ENCODE results near the gene ZNF526. TPM values are rescaled to one million over a fixed set of nuclear protein-coding genes. Genes with fewer than 3 reads are reported as not detected.

ZNF526 gene
- total and polyA plus RNA-seq, 4 donors: 1.7 to 8.8 (median 3.8) TPM

DNA sequence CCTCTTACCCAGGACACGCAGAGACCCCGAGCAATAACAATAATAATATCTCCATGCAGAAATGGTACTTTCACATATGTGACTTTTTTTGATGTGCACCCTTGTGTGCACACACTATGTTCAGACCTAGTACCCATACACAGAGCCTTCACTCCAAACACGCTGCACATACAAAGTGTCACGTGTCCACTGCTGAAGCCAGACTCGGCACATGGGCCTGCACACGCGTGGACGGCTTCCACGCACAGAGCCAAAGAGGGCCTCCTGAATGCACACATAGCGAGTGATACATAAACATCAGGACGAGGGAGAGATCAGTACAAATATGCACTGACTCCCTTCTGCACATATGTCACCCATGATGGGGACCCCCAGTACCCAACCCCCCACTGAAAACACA lies 45.9 kb upstream of the ZNF526 start:
- Histone ChIP-seq H3K27me3 (ENCODE audit: control insufficient read depth in 4 of 4, insufficient read depth in 4 of 4, low read length in 3 of 4) (peaks cover 0 to 12% (median 5%) of the 10 kb centered on the region in 4 donors), H3K27ac (ENCODE audit: low read depth in 1 of 2, low read length in 2 of 2) (no peak overlapping the region), H3K9ac (ENCODE audit: low read depth in 1 of 2, low read length in 2 of 2) (no peak overlapping the region), H3K4me1 (ENCODE audit: control insufficient read depth in 4 of 4, insufficient read depth in 4 of 4, low read length in 3 of 4) (peaks cover 2 to 8% (median 5%) of the 10 kb centered on the region in 4 donors), H3K4me3 (ENCODE audit: low read depth in 1 of 3, low read length in 3 of 3) (no peak overlapping the region), H3K9me3 (ENCODE audit: control insufficient read depth in 4 of 4, low read length in 3 of 4) (no peaks in the 10 kb centered on the region), H3K36me3 (ENCODE audit: control insufficient read depth in 4 of 4, insufficient read depth in 3 of 4, low read depth in 1 of 4, low read length in 3 of 4) (no peaks in the 10 kb centered on the region)
- 89% methylated on average over 11 of the region's 11 CpGs for WGBS
- no peak for TF ChIP-seq YY1 (IDR thresholded peaks at IDR 0.05)
- TF ChIP-seq, protein P1, sequence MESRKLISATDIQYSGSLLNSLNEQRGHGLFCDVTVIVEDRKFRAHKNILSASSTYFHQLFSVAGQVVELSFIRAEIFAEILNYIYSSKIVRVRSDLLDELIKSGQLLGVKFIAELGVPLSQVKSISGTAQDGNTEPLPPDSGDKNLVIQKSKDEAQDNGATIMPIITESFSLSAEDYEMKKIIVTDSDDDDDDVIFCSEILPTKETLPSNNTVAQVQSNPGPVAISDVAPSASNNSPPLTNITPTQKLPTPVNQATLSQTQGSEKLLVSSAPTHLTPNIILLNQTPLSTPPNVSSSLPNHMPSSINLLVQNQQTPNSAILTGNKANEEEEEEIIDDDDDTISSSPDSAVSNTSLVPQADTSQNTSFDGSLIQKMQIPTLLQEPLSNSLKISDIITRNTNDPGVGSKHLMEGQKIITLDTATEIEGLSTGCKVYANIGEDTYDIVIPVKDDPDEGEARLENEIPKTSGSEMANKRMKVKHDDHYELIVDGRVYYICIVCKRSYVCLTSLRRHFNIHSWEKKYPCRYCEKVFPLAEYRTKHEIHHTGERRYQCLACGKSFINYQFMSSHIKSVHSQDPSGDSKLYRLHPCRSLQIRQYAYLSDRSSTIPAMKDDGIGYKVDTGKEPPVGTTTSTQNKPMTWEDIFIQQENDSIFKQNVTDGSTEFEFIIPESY (IDR thresholded peaks at IDR 0.05): no peak
- no peak for TF ChIP-seq SP1 (IDR thresholded peaks at IDR 0.05)
- no peak for TF ChIP-seq EGR1 (IDR thresholded peaks at IDR 0.05; ENCODE audit: low read depth in 2 of 2)
- TF ChIP-seq FOXA1 (IDR thresholded peaks at IDR 0.05): no peak
- no peak for TF ChIP-seq NR2F2 (IDR thresholded peaks at IDR 0.05)
- DNase-seq (ENCODE audit: low spot score): no peak

DNA sequence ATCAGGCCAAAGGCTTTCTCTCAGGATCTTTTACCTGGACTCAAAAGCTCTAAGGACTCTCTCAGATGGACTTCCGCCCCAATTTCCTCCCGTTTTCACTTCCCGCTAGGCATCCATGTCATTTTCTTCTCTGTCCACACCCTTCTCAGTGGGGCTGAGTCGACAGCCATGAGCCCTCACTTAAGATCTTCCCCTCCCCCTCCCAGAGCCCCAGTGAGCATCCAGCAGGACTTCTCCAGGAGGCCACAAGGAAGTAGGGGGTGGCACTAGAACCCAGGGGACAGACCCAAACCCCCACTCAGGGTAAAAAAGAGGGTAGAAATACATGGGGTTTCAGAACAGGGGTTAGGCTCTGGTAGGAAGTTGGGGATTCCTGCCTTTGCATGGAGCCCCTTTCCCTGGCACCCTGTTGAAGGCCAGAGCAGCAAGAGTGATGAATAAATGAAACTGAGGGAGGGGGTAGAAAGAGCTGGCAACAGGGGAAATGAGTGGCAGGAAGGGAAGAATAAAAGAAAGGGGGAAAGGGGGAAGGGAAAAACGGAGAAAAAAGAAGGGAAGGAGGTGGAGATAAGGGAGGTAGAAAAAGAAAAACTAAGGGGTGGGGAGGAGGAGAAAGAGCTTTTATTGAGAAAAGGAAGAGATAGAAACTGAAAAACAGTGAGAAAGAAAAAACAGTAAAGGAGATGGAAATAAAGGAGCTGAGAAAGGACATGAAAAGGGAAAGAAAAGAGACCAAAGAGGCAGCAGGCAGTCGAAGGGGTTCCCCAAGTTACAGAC lies 45.0 kb upstream of the ZNF526 start:
- H3K9me3 ChIP-seq (ENCODE audit: control insufficient read depth in 4 of 4, low read length in 3 of 4): no peaks in the 10 kb centered on the region
- no peak overlapping the region for H3K4me3 ChIP-seq (ENCODE audit: low read depth in 1 of 3, low read length in 3 of 3)
- TF ChIP-seq, protein P2, sequence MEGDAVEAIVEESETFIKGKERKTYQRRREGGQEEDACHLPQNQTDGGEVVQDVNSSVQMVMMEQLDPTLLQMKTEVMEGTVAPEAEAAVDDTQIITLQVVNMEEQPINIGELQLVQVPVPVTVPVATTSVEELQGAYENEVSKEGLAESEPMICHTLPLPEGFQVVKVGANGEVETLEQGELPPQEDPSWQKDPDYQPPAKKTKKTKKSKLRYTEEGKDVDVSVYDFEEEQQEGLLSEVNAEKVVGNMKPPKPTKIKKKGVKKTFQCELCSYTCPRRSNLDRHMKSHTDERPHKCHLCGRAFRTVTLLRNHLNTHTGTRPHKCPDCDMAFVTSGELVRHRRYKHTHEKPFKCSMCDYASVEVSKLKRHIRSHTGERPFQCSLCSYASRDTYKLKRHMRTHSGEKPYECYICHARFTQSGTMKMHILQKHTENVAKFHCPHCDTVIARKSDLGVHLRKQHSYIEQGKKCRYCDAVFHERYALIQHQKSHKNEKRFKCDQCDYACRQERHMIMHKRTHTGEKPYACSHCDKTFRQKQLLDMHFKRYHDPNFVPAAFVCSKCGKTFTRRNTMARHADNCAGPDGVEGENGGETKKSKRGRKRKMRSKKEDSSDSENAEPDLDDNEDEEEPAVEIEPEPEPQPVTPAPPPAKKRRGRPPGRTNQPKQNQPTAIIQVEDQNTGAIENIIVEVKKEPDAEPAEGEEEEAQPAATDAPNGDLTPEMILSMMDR (IDR thresholded peaks at IDR 0.05; ENCODE audit: low read depth, low read length, missing input control): no peak
- TF ChIP-seq, protein P1 (IDR thresholded peaks at IDR 0.05): no peak
- TF ChIP-seq, protein P3, sequence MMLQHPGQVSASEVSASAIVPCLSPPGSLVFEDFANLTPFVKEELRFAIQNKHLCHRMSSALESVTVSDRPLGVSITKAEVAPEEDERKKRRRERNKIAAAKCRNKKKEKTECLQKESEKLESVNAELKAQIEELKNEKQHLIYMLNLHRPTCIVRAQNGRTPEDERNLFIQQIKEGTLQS (IDR thresholded peaks at IDR 0.05): no peak
- no peak for TF ChIP-seq NR2F2 (IDR thresholded peaks at IDR 0.05)
- no peak for TF ChIP-seq SP1 (IDR thresholded peaks at IDR 0.05)
- TF ChIP-seq HNF4G (IDR thresholded peaks at IDR 0.05): no peak
- no peak for TF ChIP-seq TAF1 (conservative IDR thresholded peaks at IDR 0.05)
- H3K36me3 ChIP-seq (ENCODE audit: control insufficient read depth in 4 of 4, insufficient read depth in 3 of 4, low read depth in 1 of 4, low read length in 3 of 4): no peaks in the 10 kb centered on the region
- no peak overlapping the region for H3K27ac ChIP-seq (ENCODE audit: low read depth in 1 of 2, low read length in 2 of 2)
- no peak for DNase-seq (ENCODE audit: low spot score)
- no peak overlapping the region for H3K9ac ChIP-seq (ENCODE audit: low read depth in 1 of 2, low read length in 2 of 2)
- H3K27me3 ChIP-seq (ENCODE audit: control insufficient read depth in 4 of 4, insufficient read depth in 4 of 4, low read length in 3 of 4): peaks cover 0 to 13% (median 9%) of the 10 kb centered on the region in 4 donors
- WGBS: 46% methylated on average over 6 of the region's 6 CpGs
- H3K4me1 ChIP-seq (ENCODE audit: control insufficient read depth in 4 of 4, insufficient read depth in 4 of 4, low read length in 3 of 4): peaks cover 2 to 8% (median 5%) of the 10 kb centered on the region in 4 donors
